Measurements from ENCODE around the gene P4HA2.
A peak's percentile ranks its signal among the peaks of the same experiment; 100 is the strongest.

The P4HA2 gene

GRCh38 chr5:132264546-132265335 is 37.1 kb upstream of the P4HA2 start:
- DNase-seq (ENCODE audit: low read depth): no peak

DNA sequence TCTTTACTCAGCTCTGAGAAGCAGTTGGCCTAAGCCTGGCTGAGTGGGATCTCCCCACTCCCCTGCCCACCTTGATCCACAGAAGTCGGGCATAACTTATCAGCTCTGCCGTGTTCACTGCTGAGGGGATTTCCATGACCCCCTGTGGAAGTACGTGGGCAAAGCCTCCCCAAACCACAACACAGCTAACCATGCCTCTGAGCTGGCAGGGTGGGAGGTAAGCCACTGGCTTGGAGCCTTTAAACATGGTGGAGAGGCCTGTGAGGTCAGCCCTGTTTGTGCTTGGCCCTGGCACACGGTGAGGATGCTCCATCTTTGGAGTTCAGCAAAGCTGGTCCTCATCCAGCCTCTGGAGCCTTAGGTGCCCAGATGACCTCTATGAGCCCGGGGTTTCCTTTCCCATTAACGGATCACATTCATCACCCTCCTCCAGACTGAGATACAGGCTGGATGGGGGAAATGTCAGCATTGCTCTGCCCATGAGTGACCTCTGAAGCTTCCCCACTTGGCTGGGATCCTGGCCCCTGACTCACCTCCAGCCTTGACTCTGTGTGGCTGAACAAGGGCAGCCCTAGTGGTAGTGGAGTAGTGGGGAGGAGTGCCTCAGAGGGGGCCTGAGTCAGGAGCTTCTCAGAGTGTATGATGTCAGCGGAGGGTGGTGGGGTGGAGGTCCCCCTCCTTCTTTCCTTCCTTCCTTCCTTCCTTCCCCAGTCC is 36.1 kb upstream of the P4HA2 start:
- DNase-seq (ENCODE audit: low read depth): no peak

- no peak for DNase-seq (ENCODE audit: low read depth)
These were observed 35.4 kb upstream of the P4HA2 start for GRCh38 chr5:132262882-132263547.

GRCh38 chr5:132261881-132262845 is 34.5 kb upstream of the P4HA2 start:
- no peak for DNase-seq (ENCODE audit: low read depth)

DNA sequence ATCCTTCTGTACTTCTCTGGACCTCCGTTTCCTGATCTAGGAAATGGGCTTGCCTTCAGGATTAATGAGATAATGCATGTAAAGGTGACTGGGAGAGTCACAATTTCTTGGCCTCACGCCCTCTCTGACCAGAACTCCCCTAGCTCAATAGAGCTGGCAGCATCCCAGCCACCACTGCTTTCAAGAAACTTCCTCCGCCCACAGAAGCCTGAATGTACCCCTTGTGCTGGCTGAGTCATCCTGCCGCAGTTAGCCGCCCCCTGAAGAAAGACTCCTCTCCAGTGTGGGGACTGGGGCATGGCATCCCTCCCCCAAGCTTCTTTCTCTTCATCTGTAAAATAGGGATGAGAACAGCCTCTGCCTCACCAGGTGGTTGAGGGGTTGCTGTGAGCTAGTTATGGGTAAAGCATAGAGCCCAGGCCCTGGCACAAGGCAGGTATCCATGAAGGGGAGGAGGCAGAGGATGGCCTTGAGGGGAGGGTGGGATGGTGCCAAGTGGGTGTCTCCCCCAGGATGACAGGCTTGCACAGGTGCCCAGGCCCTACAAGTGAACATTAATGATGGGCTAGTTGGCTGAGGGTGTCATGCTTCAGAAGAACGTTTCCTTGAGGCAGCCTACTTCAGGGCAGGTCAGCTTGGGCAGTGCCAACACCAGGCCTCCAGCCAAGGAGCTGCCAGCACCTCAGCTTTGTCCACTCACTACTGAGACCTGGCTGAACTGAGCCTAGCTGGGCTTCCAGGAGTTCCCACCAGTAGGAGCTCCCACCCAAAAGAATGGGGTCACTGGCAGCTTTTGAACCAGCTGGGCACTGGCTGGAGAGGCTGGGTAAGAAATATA is 33.3 kb upstream of the P4HA2 start:
- peak; percentile 87 for DNase-seq (ENCODE audit: low read depth)

GRCh38 chr5:132260051-132260450 is 32.4 kb upstream of the P4HA2 start:
- DNase-seq (ENCODE audit: low read depth): no peak

DNA sequence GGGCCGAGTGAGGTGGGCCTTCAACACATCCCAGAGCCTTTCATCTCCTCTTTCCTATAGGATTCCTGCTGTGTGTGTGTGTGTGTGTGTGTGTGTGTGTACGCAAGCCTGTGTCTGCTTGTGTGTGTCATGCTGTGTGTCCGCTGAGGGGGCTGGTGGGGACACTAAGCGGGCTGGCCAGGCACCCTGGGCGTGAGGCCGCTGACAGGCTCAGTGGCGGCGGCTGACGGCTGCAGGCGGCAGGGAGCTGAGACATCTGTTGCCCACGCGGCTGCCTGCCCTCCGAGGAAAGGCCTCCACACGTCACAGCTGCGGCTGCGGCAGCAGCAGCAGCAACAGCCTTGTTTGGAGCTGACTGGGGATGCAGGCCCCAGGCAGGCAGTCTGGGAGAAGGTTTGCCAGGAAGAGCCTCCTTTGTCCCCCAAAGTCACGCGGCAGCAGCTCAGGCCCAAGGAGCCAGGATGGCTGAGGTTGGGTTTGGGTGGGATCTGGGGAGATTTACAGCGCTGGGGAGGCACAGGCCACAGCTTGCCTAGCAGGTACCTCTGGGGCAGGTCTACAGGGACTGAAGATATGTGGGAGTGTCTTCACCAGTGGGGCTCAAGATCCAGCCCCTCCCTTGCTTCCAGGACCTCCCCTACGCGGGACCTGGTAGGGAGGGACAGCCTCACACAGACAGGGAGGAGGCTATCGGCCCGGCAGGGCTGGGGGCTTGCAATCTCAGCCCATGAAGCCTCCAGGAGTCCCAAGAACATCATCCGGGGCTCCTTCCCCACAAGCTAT is 31.6 kb upstream of the P4HA2 start:
- no peak for DNase-seq (ENCODE audit: low read depth)

GRCh38 chr5:132258102-132259068 is 30.7 kb upstream of the P4HA2 start:
- no peak for DNase-seq (ENCODE audit: low read depth)

DNA sequence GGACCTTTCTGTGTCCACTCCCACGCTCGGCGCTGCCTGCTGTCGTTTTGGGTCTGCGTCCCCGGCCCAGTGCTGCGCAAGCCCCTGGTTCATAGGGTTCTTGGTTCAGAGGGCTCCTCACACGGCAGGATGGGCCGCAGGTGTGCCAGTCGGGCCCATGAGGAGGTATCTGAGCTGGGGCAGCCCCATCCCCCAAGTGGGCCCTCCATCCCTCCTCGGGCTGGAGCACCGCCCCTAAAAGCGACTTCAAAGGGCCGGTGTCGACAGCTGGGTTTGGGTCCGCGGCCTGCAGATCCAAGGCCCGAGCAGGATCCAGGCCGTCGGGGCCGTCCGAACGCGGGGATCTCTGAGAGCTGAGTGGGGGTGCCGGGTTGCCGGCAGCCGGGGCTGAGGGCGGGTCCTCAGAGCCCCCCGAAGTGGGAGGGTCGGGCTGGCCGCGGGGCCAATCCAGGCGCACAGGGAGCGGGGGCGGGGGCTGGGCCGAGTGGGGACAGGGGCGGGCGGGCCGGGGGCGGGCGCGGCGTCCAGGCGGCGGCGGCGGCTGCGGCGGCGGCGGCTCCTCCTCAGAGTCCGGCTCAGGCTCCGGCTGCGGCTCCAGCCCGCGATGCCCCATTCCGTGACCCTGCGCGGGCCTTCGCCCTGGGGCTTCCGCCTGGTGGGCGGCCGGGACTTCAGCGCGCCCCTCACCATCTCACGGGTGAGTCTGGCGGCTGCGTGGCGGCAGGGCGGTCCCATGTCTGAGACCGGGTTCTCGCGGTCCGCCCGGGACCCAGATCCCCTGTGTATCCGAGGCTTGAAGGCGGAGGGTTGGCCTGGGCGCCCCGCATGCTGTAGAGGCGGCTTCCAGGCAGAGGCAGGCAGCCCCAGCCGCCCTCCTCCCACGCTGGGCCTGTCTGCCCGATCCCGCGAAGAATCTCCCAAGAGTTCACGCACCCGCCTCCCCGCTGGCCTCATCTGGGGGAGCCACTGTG is 29.8 kb upstream of the P4HA2 start, which contains the start of gene PDLIM4:
TSS of gene PDLIM4 (plus strand) at position 566 of the 971 bp plus-strand sequence. CDS start at position 605, 39 bp downstream.
- DNase-seq (ENCODE audit: low read depth): no peak

DNA sequence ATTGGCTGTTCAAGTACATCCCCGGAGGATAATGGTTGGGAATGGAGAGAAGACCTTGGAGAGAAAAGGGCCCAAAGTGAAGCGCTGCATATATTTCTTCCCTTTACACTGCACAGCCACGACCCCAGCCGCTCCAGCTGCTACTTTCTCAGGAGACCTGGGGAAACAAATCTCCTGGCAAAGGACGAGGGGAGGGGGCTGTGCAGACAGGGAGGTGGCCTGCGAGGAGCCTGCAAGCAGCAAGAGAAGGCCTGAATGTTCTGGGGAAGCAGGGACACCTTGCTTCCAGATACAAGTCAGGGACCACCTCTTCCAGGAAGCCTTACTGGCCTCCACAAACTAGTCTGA is 29.1 kb upstream of the P4HA2 start:
- no peak for DNase-seq (ENCODE audit: low read depth)

DNA sequence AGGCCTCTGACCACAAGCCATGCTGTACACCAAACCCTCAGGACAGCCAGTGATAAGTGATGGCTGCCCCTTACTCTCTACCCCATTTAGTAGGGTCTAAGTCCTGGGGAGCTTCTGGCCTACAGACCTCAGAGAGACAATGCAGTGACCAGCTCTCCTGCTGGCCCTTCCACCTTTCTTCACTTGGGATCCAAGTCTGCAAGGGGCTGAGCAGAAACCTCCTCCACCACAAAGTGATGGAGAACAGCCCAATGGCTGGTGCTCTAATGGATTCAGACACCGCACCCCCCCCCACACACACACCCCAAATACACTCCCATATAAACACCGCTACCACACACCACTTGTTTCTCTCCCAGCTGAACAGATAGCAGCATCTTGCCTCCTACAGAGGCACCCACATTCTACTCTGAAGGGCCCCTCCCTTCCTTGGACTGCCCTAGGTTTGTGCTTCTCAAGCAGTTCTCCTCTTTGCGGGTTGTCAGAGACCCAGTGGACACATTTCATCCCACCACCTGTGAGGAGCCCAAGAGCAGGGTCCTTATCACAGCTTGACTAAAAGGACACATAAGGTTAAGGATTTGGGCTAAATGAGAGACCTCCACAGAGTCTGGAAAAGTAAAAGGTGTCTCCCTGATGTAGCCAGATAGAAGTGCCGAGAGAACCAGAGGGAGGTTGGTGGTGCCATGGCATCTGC is 28.6 kb upstream of the P4HA2 start:
- DNase-seq (ENCODE audit: low read depth): no peak

DNA sequence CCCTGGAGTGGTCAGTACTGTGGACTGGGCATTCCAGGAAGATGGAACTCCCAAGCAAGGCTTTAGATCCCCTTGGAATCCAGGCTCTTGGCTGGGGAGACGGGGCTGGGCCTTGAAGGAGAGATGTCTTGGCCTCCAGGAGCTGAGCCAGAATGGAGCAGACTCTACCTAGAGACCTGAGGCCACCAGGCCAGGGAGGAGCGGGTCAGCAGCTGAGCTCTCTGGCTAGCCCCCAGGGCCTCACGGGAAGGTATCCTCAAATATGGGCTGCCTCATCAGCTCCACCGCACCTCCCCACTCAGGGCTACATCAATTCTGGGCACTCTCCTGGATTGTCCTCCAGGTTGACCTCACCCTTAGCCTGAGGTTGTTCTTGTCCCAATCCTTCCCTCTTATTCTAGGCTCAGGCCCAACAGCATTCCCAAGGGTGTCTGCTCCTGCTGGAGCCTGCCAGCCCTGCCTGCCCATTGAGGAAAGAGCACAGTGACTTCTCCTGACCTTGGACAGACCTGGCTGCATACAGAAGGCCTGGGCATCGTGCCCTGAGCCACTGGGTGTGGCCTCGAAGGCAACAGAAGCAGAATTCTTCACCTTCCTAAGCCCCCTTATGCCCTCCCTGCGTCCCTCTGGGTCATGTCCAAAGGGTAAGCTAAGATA is 26.8 kb upstream of the P4HA2 start:
- DNase-seq (ENCODE audit: low read depth): no peak

DNA sequence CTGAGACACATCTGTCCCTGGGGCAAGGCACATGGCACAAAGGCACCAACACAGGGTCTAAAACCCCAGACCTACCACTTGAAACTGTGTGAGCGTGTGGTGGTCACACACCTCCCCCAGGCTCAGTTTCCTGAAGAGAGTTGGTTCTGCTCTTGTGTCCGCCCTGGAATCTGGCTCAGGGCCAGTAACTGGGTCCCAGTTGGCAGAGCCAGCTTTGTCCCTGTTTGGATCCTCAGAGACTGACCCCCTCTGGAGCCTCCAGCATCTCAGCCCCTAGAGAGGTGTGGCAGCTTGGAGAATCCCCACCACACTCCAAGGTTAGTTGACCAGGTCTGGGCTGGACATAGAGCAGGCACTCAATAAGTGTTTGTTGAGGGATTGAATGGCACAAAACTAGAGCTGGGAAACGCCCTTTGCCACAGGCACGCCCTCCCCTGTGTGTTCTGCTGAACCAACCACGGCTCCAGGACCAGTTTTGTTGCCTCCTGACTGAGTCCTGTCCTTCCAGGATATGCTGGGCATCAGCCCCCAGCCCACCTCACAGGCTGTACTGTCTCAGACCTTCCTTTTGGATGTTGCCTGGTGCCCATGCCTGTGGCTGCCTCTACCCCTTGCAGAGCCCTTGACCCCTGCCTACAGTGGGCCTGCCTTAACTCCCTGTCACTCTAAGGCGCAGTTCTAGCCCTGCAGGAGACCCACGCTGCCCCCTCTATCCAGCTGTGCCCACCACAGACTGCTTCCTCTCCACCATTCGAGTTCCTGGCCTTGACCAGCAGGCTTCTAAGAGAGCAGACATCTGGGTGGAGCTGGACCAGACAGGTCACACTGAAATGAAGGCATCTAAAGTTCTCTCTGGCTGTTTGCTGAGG is 26.0 kb upstream of the P4HA2 start:
- DNase-seq (ENCODE audit: low read depth): no peak

DNA sequence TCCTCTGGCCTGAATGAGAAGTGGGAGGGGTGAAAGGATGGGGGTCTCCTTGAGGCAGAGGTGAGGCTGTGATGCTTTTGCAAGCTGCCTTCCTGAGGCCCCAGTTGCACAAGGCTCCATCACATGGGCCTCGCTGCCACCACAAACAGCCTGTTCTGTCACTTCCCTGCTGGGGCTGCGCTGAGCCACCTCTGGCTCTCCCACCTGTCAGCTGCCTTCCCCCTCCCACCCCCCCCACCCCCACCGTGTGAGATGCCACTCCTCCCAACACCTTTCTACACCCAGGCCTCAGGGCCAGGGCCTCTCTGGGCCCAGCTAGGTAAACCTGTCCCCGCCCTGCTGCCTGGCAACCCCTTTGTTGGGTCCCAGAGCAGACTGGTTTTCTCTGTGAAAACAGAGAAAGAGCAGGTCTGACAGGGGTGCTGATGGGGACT is 25.4 kb upstream of the P4HA2 start:
- no peak for DNase-seq (ENCODE audit: low read depth)

DNA sequence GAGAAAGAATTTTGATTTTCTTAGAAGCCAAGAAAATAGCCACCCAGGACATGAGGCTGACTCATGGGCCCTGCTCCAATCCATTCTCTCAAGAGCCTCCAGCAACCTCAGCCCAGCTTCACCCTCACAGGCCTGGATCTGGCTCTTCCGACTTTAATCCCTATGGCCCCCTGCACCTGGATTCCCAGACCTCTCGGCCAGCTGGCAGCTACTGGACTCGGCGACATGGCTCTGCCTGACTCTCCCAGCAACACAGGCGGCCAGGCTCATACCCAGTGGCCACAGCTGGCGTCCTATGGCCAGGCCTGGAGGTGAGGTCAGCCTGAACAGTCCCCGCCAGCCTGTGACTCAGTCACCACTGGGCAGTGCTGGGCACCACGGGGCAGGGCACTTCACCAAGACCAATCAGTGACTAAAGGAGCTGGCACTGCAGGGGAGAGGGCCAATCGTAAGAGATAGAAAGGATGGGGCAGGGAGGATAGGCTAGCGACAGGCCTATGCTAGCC is 23.6 kb upstream of the P4HA2 start:
- no peak for DNase-seq (ENCODE audit: low read depth)
